ENCODE results near the gene TECR. TPM values are rescaled to one million over a fixed set of nuclear protein-coding genes. Genes with fewer than 3 reads are reported as not detected.

Gene TECR
- total and polyA plus RNA-seq, 9 of the 15 experiments (the other 6 are each of a cell fraction or from before 2014, with no cell fraction given) = 29.3 to 211 (median 81.4) TPM

GRCh38 chr19:14571695-14572490, 42.5 kb downstream of the TECR start, which contains the start of gene NDUFB7 (continued):
- TF ChIP-seq ZBTB9 (CRISPR knock-in tag; IDR thresholded peaks at IDR 0.05) (peak; percentile 86), VEZF1 (CRISPR knock-in tag; IDR thresholded peaks at IDR 0.05) (peak; percentile 69), LARP7 (IDR thresholded peaks at IDR 0.05) (no peak), NRF1 (conservative IDR thresholded peaks at IDR 0.05 in 1 of 2, IDR thresholded peaks at IDR 0.05 in 1 of 2) (peak; percentile 97 to 98), ARID1B (IDR thresholded peaks at IDR 0.05) (0 out of 2 replicates have a peak, but pooled peaks have one; percentile 46), NR2C1 (IDR thresholded peaks at IDR 0.05) (peak; percentile 100), NR2C1 (tag; IDR thresholded peaks at IDR 0.05) (peak; percentile 100), ELF2 (CRISPR knock-in tag; IDR thresholded peaks at IDR 0.05) (peak; percentile 72; the same call in 1 of the 2 replicates), ATF7 (IDR thresholded peaks at IDR 0.05) (peak; percentile 86), SNIP1 (IDR thresholded peaks at IDR 0.05; ENCODE audit: low read depth) (peak; percentile 96), ELF1 (tag; IDR thresholded peaks at IDR 0.05) (peak; percentile 86), TBL1XR1 (IDR thresholded peaks at IDR 0.05; ENCODE audit: low read length in 2 of 2) (peak; percentile 37 to 76; a peak in 2 of 4 replicates), CREB3 (tag; conservative IDR thresholded peaks at IDR 0.05; ENCODE audit: low read depth) (no peak), MCM3 (IDR thresholded peaks at IDR 0.05) (no peak), XRCC4 (IDR thresholded peaks at IDR 0.05; ENCODE audit: extremely low read depth, insufficient read depth, insufficient read length) (no peak), RAD51 (IDR thresholded peaks at IDR 0.05; ENCODE audit: borderline replicate concordance, low read depth) (peak; percentile 36; the same call in 1 of the 2 replicates), SMARCA5 (IDR thresholded peaks at IDR 0.05) (no peak), STAT6 (CRISPR knock-in tag; IDR thresholded peaks at IDR 0.05) (0 out of 2 replicates have a peak, but pooled peaks have one; percentile 54), PHF8 (IDR thresholded peaks at IDR 0.05; ENCODE audit: borderline replicate concordance, low read length) (peak; percentile 96), JUN (IDR thresholded peaks at IDR 0.05; ENCODE audit: borderline replicate concordance, low read depth, low read length) (peak; percentile 71; the same call in 1 of the 2 replicates), JUN (CRISPR knock-in tag; IDR thresholded peaks at IDR 0.05; ENCODE audit: borderline replicate concordance) (no peak), PKNOX1 (IDR thresholded peaks at IDR 0.05) (peak; percentile 79)
